ENCODE results near the gene BCR. TPM values are rescaled to one million over a fixed set of nuclear protein-coding genes. Genes with fewer than 3 reads are reported as not detected.
"Not testable (repeated sequence)": the region's sequence is repeated elsewhere in the genome, so short reads cannot be mapped to it uniquely, and the experiment has no call there.

The BCR gene
- polyA plus RNA-seq (ENCODE audit: insufficient read length in 10 of 10) = 10 to 100 TPM; 13.5 to 23.5 (median 16.8) TPM
- long read RNA-seq, donor 1 = 0 reads
- long read RNA-seq, donor 2 = 0 reads
- long read RNA-seq, donor 3 = 0 reads
- long read RNA-seq, donor 4, partial matches to known transcripts = 5 of 5 reads
- long read RNA-seq, donor 4, other reads (novel, unspliced or antisense) = 0 of 5 reads
- long read RNA-seq, donor 5, full-length matches to known transcripts = 1 of 1 reads
- long read RNA-seq, donor 5, partial matches to known transcripts = 0 of 1 reads
- long read RNA-seq, donor 5, other reads (novel, unspliced or antisense) = 0 of 1 reads
- long read RNA-seq, donor 6 = 0 reads
- long read RNA-seq, donor 7, full-length matches to known transcripts = 1 of 1 reads
- long read RNA-seq, donor 7, partial matches to known transcripts = 0 of 1 reads
- long read RNA-seq, donor 7, other reads (novel, unspliced or antisense) = 0 of 1 reads
- long read RNA-seq, donor 8 = 0 reads
- long read RNA-seq, donor 9 = 0 reads

DNA sequence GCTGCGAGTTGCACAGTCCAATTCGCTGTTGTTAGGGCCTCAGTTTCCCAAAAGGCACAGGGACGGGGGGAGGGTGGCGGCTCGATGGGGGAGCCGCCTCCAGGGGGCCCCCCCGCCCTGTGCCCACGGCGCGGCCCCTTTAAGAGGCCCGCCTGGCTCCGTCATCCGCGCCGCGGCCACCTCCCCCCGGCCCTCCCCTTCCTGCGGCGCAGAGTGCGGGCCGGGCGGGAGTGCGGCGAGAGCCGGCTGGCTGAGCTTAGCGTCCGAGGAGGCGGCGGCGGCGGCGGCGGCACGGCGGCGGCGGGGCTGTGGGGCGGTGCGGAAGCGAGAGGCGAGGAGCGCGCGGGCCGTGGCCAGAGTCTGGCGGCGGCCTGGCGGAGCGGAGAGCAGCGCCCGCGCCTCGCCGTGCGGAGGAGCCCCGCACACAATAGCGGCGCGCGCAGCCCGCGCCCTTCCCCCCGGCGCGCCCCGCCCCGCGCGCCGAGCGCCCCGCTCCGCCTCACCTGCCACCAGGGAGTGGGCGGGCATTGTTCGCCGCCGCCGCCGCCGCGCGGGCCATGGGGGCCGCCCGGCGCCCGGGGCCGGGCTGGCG, at the start of gene BCR:
Gene BCR (plus strand): TSS at position 209 of the 592 bp plus-strand sequence. CDS start 452 bp downstream, outside the sequence.
- peak; percentile 56 to 87 (median 77) for DNase-seq

DNA sequence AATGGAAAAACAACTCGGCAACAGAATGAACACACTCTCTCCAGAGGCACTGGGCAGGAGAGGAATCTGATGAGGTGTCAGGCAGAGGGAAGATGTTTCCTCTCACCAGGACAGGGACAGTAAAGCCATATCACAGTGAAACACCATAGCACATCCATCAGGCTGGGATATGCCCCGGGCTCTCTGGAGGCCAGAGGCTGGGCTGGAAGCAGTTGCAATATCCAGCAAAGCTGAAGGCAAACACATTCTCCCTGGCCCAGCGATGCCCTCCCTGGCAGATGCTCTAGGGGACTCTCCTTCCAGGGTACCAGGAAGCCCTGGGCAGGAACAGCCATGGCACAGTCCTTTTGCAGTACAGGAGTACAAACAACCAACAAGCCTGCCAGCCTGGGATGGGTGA, 49.6 kb upstream of the BCR start:
- DNase-seq = no peak

DNA sequence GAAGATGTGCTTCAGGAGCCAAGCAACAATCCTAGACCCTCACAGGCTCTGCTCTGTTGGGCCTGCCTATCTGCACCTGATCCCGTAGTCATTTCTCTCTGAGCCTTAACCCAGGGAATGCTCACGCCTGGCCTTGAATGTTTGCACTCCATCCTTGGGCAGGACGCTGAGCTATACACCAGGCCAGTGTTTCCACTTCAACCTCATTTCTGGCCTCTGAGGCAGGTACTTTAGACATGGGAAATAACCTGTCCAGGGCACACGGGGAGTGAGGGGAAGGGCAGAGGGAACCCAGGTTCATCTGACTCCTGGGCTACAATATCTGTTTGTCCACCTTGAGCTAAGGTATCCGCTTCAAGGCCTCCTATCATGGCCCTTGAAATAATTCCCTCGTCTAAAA, 48.4 kb upstream of the BCR start:
- no peak for DNase-seq

DNA sequence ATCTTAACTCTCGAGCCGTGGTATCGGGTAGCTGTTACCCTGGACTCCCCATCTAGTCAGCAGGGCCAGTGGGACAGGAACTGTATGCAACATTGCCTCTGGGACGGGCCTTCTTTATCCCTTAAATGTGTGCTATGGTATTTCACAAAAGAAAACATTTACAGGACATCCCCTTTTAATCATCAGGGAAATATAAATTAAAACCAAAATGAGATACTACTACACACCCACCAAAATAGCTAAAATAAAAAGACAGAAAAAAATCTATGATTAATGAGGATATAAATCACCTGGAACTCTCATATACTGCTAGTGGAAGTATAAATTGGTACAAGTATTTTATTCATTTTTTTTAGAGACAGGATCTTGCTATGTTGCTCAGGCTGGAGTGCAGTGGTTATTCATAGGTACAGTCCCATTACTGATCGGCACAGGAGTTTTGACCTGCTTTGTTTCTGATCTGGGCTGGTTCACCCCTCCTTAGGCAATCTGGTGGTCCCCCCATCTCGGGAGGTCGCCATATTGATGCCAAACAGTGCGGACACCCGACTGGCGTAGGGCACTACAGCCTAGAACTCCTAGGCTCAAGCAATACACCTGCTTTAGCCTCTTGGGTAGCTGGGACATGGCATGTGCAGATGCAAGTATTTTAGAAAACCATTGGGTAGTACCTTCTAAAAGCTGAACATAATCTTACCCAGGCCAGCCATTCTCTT, 47.8 kb upstream of the BCR start:
- no peak for DNase-seq

DNA sequence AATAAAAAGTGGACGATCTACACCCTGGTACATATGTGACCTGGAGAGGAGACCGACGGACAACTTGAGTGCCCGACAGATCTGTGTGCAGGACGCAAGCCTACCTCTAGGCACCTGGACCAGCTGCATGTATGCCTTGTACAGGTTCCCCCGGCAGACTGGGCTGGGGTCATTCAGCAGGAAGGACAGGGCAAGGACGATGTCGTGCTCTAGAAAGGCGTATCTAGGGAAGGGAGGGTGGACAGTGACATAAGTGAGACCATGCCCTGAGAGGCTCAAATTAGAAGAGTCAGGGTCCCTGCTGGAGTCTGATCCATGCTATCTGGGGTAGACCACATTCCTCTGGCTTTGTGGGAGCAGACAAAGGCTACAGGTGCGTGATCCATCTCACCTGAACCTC, 46.4 kb upstream of the BCR start:
- DNase-seq = no peak

DNA sequence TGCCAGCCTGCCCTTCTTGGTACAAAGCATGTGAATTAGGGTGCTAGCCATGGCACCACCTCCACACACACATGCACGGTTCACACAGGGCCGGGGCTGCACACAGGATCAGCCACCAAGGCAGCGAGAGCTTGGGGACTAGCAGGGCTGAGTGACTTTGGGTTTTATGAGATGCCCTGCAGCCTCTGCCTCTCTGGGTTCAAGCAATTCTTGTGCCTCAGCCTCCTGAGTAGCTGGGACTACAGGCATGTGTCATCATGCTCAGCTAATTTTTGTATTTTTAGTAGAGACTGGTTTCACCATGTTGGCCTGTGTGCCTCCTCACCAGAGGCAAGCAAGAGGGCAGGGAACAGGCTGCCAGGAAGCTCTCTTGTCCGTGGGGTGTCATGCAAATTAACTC, 43.3 kb upstream of the BCR start:
- DNase-seq = not testable (repeated sequence)

DNA sequence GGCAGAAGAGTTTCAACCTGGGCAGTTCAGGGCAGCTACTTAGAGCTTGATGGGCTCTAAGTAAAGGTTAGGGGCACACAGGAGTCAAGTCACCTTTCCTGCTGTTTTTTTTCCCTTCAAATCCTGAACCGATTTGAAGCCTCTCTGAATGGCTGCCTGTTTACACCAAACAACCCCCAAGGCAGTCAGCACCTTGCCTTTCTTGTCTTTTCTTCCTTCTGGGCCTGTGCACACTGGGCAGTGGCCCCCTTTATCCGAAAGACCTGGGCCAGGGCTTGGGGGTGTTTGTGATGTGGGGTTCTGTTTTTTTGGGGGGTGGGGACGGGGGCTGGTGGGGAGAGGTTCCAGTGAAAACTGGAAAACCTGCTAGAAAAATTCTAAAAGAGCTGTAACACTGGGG, 42.8 kb upstream of the BCR start:
- DNase-seq = no peak

DNA sequence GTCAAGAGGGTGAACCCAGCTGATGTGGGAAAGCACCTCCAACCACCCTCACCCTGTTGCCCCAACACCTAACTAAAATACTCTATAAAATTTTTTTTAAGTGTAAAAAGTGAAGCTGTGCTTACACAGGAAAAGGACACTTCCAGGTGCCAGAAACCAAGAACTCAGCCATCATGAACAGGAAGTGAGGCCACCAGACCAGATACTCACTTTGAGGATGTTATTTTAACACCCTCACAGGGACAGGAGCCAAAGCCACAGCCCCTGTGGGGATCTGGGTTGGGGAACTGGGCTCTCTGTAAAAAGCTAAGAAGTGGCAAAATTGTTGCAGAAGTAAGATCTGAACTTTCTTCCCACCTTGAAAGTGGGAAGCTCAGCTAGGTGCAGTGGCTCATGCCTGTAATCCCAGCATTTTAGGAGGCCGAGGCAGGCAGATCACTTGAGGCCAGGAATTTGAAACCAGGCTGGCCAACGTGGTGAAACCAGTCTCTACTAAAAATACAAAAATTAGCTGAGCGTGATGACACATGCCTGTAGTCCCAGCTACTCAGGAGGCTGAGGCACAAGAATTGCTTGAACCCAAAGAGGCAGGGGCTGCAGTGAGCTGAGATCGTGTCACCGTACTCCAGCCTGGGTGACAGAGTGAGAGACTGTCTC, 42.3 kb upstream of the BCR start:
- DNase-seq = no peak

DNA sequence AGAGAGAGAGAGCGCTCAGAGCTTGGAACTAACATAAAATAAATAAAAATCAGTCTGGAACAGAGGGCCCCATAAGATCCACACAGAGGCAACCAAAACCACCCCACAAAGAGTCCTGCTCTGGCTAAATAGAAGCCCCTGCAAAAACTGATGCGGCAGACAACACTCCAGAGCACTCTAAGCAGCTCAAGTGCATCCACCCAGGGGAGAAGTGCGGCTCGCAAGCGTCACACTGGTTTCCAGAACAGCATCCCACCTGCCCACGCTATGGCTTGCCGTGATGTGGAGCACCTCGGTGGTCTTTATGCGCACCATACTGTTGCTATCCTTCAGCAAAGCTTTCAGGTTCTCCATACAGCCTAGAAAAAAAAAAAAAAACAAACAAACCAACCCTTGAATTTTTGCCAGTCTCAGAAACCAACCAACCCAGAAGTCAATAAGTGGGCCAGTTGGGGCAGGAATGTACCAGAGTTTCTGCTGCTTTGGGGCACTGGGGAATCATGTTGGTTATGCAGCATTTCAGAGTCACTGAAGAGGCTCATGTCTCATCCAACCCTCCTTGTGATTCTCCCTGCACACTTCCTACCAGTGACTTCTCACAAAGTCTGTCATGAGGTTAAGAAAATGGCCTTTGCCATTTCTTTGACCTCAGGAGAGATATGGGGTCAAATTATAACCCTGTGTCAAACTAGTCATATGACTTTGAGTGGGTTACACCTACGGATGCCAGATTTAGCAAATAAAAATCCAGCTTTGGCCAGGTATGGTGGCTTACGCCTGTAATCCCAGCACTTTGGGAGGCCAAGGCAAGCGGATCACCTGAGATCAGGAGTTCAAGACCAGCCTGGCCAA, 41.5 kb upstream of the BCR start:
- no peak for DNase-seq

DNA sequence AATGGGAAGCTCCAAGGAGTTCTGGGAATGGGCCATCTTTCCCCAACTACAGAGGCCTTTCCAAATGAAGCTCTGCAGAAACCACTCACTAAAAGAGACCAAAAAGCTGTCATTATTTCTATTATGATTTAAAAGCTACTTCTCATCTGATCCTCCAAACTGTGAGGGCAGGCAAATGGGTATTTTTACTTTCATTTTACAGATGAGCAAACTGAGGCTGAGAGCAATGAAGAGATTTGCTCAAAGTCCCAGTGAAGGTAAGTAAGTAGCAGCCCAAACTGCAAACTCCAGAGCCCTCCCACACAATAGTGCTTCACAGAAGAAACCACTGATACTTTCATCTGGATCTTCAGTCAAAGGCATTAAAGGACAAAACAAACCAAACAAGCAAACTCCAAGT, 39.9 kb upstream of the BCR start:
- DNase-seq = no peak

DNA sequence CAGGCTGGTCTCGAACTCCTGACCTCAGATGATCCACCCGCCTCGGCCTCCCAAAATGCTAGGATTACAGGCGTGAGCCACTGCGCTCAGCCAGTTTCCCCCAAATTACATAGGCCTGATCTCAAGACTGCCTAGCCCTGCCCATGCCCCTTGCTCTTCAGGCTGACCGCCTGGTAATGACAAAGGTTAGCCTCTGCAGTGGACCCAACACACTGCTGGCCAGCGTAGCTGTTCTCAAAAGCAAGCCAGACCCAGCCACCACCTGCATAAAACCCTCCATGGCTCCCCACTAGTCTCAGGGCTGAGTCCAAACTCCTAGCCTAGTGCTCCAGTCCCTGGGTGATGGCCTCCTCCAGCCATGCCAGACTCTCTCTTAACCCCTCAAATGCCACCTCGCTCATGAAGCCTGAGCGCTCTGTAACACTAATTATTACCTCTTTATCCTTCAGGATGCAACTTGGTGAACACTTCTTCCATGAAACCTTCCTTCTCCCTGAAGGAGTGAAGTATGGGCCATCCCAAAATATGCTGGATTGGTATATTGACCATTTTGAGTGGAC, 37.7 kb upstream of the BCR start:
- no peak for DNase-seq

DNA sequence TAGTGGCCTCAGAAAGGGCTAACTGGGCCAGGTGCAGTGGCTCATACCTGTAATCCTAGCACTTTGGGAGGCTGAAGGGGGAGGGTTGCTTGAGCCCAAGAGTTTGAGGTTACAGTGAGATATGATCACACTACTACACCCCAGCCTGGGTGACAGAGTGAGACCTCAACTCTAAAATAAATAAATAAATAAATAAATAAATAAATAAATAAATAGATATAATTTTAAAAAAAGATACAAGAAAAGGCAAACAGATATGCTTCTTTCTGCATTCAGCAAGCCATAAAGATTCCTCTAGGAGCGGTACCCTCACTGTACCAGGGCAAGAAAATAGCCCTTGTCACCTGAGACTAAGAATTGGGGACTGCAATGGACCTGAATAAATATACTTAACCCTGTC, 37.2 kb upstream of the BCR start:
- DNase-seq = no peak

DNA sequence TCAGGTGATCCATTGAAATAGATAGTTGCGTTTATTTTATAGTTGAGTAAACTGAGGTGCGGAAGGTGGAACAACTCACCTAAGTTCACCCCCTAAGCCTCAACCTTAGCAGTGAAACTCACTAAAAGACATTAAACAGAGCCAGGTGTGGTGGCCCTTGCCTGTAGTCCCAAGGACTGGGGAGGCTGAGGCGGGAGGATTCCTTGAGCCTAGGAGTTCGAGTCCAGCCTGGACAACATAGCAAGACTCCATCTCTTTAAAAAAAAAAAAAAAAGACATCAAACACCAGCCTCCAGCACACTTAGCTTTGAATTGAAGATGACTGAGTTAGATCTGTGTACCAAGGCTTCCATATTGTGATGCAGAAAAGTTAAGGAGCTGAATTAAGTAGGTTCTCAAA, 35.9 kb upstream of the BCR start:
- no peak for DNase-seq

DNA sequence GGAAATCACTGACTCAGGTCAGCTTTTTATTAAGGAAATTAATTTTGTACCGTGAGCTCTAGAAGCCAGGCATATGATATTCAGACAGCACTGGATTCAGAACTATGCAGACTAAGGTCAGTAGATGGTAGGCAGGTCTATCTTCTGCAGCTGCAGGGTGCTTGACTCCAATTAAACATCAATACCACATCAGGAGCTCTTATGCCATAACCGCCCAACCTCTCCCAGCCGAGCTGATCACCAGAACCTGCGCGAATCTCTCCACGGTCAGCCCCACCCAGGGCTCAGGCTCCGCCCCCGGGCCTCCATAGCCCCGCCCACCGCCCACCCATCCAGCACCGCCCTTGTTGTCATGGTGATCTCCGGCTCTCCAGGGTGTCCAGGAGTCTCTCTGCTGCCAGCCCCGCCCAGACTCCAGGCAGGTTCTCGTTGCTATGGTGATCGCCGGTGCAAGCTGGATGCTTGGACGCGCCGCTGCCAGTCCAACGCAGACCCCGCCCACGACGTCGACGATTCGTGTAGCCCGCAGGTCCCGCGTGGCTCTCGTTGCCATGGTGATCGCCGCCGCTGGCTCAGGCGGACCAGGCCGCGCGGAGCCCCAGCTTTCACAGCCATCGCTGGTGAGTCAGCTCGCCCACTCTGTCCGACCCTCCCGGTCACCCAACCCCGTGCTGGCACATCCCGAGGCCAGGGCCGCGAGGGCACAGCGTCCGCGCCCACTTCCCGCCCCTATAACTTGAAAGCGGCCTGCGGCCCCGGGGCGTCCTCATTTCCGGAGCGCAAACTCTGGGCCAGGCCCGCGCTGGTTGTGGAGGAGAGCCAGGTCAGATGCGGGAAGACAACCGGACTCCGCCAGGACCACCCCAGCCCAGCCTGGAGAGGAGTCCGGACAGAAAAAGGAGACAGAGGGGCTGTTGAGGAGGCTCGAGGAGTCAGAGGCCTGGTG, 35.1 kb upstream of the BCR start, which contains the start of gene RAB36:
Gene RAB36 (plus strand): TSS at position 546 of the 946 bp plus-strand sequence. CDS start 1,140 bp downstream, outside the sequence.
- peak; percentile 92 to 96 (median 92) for DNase-seq

DNA sequence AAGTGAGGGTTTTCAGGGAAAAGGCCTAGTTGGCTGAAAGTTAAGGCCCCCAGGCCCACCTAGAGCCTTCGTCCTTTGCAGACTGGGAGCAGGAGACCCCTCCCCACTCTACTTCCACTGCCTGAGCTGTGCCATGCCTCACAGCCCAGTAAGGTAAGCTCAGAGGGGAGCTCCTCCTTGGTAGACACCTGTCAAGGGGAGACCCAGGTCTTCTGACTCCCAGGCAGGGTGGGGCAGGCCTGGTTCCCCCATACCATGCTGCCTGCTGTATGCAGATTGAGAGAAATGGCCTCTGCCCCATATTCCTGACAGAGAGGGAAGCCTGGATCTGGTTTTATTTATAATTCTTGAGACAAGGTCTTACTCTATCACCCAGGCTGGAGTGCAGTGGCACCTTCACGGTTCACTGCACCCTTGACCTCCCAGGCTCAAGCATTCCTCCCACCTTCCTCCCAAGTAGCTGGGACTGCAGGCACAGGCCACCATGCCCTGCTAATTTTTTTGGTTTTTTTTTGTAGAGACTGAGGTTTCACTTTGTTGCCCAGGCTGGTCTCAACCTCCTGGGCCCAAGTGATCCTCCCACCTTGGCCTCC, 34.3 kb upstream of the BCR start:
- DNase-seq = peak in 1 of 3 donors; percentile 32

DNA sequence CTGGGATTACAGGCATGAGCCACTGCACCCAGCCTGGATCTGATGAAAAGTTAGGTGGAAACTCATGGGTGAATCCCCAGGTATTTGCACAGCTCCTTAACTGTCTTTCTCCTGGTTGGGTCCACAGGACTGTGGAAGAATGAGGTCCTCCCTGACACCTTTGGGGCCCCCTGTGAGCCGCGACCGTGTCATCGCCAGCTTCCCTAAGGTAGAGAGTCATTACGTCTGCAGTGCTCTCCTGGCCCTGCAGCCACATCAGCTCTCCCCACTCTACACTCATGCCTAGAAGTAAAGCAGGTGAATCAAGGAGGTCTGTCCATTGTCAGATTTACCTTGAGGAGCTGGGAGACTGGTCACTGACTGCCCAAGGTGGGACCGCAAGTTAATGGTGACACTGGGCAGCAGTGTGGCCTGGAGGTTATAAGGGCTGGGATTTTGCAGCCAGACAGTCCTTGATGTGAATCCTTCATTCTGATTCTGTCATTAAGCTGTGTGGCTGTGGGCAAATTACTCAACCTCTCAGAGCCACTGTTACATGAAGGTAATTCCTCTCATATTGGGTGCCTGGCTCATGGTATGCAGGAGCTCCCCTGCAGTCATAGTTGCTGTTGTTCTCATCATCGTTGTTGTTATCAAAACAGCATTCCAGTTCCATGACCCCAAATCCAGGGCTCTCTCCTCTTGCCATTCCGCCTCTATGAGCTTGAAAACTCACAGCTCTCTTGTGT, 33.7 kb upstream of the BCR start:
- DNase-seq = no peak

DNA sequence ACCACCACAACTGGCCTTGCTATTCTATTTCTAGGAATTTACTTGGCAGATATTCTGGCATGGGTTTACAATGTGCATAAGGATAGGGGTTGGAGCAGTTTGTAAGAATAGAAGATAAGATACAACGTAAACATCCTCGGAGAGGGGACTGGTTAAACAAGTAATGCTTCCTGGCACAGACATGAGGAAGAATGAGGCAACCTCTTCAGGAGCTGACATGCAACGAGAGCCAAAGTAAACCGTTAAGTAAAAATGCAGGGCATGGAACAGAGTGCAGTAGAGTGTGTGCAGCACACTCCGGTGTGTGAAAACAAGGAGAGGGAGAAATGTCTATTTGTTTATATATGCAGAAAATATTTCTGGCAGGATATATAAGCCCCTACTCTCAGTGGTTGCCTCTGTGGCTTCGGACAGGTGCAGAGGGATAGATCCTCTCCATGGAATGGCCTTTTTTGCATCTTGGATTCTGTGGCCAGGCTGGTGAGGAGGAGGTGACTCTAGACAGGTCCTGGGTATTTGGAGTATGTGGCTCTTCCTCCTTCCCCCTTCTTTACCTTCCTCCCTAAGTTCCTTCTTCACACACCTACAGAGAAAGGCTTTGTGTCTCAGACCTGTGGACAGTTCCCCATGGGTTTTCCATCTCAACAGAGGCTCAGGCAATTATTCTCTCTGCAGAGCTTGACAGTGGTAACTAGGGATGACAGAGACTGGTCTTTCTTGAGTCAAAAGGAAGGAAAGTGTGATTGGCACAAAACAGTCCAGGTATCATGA, 32.5 kb upstream of the BCR start:
- no peak for DNase-seq
